ENCODE data around the gene EED. TPM values are rescaled to one million over a fixed set of nuclear protein-coding genes. Genes with fewer than 3 reads are reported as not detected.

The EED gene
- total RNA-seq, 2 donors from 2014 or later = 21.9 to 28.3 TPM

DNA sequence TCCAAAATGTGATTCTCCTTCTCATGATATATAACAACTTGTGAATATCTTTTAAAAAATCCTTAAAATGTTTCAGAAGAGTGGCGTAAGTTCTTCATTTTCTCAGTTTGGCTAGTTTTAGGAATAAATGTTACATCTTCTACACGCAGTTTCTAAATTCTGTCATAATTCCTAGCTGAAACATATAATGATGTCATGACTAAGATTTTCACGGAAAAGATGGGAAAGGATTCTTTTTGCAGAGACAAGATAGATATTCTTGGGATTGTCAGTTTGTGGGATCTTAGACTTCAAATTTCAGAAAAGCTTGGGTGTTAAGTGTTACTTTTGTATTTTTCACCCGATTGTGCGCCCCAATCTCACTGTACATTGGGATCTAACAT, 1.7 kb downstream of the EED start:
- no peaks in the 10 kb centered on the region for H3K9me3 ChIP-seq
- H3K36me3 ChIP-seq = no peaks in the 10 kb centered on the region
- no peak for DNase-seq
- peaks cover 13% of the 10 kb centered on the region for H3K4me1 ChIP-seq
- H3K27me3 ChIP-seq = no peaks in the 10 kb centered on the region
- TF ChIP-seq, protein P1, sequence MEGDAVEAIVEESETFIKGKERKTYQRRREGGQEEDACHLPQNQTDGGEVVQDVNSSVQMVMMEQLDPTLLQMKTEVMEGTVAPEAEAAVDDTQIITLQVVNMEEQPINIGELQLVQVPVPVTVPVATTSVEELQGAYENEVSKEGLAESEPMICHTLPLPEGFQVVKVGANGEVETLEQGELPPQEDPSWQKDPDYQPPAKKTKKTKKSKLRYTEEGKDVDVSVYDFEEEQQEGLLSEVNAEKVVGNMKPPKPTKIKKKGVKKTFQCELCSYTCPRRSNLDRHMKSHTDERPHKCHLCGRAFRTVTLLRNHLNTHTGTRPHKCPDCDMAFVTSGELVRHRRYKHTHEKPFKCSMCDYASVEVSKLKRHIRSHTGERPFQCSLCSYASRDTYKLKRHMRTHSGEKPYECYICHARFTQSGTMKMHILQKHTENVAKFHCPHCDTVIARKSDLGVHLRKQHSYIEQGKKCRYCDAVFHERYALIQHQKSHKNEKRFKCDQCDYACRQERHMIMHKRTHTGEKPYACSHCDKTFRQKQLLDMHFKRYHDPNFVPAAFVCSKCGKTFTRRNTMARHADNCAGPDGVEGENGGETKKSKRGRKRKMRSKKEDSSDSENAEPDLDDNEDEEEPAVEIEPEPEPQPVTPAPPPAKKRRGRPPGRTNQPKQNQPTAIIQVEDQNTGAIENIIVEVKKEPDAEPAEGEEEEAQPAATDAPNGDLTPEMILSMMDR (IDR thresholded peaks at IDR 0.05) = no peak
- peak overlapping the region in 1 of 2 donors; percentile 96 for H3K9ac ChIP-seq (ENCODE audit: low read depth in 2 of 2, low read length in 2 of 2)
- H3K27ac ChIP-seq = no peak overlapping the region
- peak overlapping the region; percentile 70 for H3K4me3 ChIP-seq
- intact Hi-C loops (cut with DNase I) = no loop called here

DNA sequence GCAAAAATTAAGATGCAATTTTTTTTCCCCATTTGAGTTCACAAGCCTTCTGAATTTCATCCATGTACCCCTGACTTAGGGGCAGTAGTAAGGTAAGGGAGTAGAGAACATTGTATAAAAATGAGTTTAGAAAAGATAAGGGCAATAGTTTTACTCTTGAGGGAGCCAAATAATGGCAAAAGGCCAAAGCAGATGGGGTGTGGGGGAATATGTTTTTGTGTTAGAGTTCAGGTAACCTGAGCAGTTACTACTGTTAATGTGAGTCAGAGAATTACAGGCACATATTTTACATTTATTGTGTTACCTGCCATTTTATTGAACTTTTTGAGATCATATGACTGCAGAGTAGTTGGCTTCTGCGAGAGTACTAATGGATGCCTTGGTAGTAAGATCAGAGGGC, 3.1 kb downstream of the EED start:
- Histone ChIP-seq H3K9ac (ENCODE audit: low read depth in 2 of 2, low read length in 2 of 2) (no peak overlapping the region), H3K36me3 (no peaks in the 10 kb centered on the region), H3K4me1 (peaks cover 13% of the 10 kb centered on the region), H3K27ac (no peak overlapping the region), H3K9me3 (no peaks in the 10 kb centered on the region), H3K4me3 (no peak overlapping the region), H3K27me3 (no peaks in the 10 kb centered on the region)
- intact Hi-C loops (cut with DNase I) = no loop called here
- TF ChIP-seq, protein P1 (IDR thresholded peaks at IDR 0.05) = no peak
- DNase-seq = peak; percentile 63

DNA sequence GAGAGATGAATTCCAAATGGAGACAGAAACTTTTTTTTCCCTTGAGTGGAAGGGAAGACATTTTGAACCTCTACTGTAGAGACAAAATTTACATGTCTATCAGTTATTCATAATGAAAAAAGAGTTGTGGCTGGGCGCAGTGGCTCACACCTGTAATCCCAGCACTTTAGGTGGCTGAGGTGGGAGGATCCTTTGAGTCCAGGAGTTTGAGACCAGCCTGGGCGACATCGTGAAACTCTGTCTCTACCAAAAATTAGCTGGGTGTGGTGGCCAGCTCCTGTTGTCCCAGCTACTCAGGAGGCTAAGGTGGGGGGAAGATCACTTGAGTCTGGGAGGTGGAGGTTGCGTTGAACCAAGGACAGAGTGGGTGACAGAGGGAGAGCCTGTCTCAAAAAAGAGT, 4.1 kb downstream of the EED start:
- no peak overlapping the region for H3K27ac ChIP-seq
- intact Hi-C loops (cut with DNase I) = no loop called here

DNA sequence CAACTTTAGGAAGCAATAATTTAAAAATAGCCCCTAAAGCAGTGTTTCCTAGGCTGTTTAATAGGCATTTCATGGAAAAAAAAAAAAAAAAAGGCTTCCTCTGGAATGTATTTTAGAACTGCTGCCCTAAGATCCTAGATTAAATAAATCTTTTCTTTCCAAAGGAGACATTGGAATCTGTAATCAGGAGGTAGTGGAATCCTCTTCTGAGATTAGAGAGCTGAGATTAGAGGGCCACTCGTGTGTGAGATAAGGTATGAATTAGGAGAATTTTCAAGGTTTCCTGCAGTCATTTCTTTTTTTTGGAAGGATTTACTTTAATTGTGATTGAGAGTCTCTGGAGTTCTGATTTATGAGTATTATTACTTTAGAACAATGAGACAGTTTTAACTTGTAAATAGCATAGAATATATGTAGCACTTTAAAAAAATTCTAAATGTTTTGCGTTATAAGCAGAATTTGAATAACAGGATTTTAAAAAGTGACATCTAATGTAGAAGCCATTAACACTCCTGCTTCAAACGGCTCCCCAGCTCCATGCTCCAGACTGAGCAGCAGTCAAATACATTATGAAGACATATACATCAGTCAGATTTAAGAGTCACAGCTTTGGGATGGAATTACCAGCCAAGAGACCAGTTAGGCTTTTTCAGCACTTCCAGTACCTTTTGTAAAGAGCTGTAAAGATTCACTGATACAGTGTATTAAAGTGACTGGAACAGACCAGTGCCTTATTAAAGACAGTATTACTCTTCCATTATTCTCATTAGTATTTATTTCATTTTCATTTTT, 5.0 kb downstream of the EED start:
- no peak overlapping the region for H3K4me3 ChIP-seq
- no peak overlapping the region for H3K27ac ChIP-seq
- intact Hi-C loops (cut with DNase I) = no loop called here
- no peak overlapping the region for H3K9ac ChIP-seq (ENCODE audit: low read depth in 2 of 2, low read length in 2 of 2)
- no peaks in the 10 kb centered on the region for H3K36me3 ChIP-seq
- DNase-seq = no peak
- peaks cover 8% of the 10 kb centered on the region for H3K4me1 ChIP-seq
- H3K9me3 ChIP-seq = no peaks in the 10 kb centered on the region
- no peaks in the 10 kb centered on the region for H3K27me3 ChIP-seq
- TF ChIP-seq, protein P1 (IDR thresholded peaks at IDR 0.05) = no peak

More for the DNA sequence above, 4.1 kb downstream of the EED start:
- H3K27me3 ChIP-seq = no peaks in the 10 kb centered on the region
- no peak overlapping the region for H3K4me3 ChIP-seq
- peaks cover 13% of the 10 kb centered on the region for H3K4me1 ChIP-seq
- H3K9me3 ChIP-seq = no peaks in the 10 kb centered on the region
- TF ChIP-seq, protein P1 (IDR thresholded peaks at IDR 0.05) = no peak
- DNase-seq = no peak
- H3K9ac ChIP-seq (ENCODE audit: low read depth in 2 of 2, low read length in 2 of 2) = no peak overlapping the region
- H3K36me3 ChIP-seq = no peaks in the 10 kb centered on the region

DNA sequence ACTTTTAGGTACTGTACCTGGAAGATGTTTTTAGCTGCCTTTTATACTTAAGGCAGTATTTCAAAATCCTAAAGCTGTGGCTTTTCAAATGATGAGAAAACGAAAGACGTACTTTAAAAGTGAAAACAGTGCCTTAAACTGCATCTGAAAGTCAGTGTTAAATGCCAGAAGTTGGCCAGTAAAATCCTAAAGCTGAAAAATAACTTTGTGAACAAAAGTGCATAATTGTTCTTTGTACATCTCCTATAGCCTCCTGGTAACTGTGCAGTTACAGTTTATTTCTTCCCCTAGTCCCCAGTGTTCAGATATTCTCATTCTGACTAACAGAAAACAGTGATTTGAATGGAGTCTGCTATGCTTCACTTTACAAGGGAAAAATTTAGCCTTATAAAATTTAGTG, 6.8 kb downstream of the EED start:
- TF ChIP-seq, protein P1 (IDR thresholded peaks at IDR 0.05) = no peak
- Histone ChIP-seq H3K36me3 (no peaks in the 10 kb centered on the region), H3K27ac (no peak overlapping the region), H3K4me1 (peaks cover 8% of the 10 kb centered on the region), H3K27me3 (no peaks in the 10 kb centered on the region), H3K4me3 (no peak overlapping the region), H3K9ac (ENCODE audit: low read depth in 2 of 2, low read length in 2 of 2) (no peak overlapping the region), H3K9me3 (no peaks in the 10 kb centered on the region)
- DNase-seq = no peak
- intact Hi-C loops (cut with DNase I) = no loop called here
